ENCODE results near the gene GLB1L. TPM values are rescaled to one million over a fixed set of nuclear protein-coding genes. Genes with fewer than 3 reads are reported as not detected.

GLB1L gene
- total RNA-seq, 1 experiment from 2014 or later, result 6.1 TPM

DNA sequence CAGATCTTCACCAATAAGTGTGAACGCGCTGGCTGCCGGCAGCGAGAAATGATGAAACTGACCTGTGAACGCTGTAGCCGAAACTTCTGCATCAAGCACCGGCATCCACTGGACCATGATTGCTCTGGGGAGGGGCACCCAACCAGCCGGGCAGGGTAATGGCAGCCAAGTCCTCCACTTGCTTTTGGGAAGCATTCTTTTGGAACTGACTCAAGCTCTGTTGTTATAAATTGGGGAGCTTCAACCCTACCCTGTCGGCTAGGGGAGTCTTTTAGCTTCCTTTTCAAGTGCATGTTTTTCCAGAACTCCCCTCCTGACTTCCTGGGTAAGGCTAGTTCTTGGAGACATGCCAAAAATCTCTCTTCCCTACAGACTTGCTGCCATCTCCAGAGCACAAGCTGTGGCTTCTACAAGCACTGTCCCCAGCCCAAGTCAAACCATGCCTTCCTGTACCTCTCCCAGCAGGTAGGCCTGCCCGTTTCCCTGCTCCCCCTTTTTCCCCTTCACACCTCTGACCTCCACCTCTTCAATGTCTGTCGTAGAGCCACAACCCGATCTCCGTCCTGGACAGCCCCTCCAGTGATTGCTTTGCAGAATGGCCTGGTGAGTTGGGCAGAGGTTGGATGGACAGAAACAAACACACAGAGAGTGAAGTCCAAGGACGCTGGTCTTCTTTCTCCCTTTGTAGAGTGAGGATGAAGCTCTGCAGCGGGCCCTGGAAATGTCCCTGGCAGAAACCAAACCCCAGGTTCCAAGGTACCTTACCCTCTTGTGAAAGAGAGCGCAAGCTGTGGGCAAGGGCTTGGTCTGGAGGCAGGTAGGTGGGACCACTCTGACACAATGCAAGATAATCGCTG is 37.1 kb downstream of the GLB1L start:
- TF ChIP-seq, protein P1, sequence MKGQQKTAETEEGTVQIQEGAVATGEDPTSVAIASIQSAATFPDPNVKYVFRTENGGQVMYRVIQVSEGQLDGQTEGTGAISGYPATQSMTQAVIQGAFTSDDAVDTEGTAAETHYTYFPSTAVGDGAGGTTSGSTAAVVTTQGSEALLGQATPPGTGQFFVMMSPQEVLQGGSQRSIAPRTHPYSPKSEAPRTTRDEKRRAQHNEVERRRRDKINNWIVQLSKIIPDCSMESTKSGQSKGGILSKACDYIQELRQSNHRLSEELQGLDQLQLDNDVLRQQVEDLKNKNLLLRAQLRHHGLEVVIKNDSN (CRISPR knock-in tag; IDR thresholded peaks at IDR 0.05), result no peak
- TF ChIP-seq ZNF671 (CRISPR knock-in tag; IDR thresholded peaks at IDR 0.05) (no peak), GABPB1 (CRISPR knock-in tag; IDR thresholded peaks at IDR 0.05) (peak; percentile 56), ZNF263 (CRISPR knock-in tag; IDR thresholded peaks at IDR 0.05; ENCODE audit: low read depth) (no peak), EMX1 (CRISPR knock-in tag; IDR thresholded peaks at IDR 0.05) (no peak), PRRX2 (CRISPR knock-in tag; IDR thresholded peaks at IDR 0.05) (no peak), ZNF232 (CRISPR knock-in tag; IDR thresholded peaks at IDR 0.05) (no peak)
- TF ChIP-seq, protein P2, sequence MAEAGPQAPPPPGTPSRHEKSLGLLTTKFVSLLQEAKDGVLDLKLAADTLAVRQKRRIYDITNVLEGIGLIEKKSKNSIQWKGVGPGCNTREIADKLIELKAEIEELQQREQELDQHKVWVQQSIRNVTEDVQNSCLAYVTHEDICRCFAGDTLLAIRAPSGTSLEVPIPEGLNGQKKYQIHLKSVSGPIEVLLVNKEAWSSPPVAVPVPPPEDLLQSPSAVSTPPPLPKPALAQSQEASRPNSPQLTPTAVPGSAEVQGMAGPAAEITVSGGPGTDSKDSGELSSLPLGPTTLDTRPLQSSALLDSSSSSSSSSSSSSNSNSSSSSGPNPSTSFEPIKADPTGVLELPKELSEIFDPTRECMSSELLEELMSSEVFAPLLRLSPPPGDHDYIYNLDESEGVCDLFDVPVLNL (CRISPR knock-in tag; IDR thresholded peaks at IDR 0.05; ENCODE audit: borderline replicate concordance, low read depth), result no peak
- Mint-ChIP-seq H3K4me3 (peak overlapping the region; percentile 74), H3K36me3 (peaks cover 42% of the 10 kb centered on the region), H3K27me3 (ENCODE audit: low read depth) (peaks cover 11% of the 10 kb centered on the region), H3K27ac (peak overlapping the region; percentile 88; the same call in 1 of the 2 replicates), H3K4me1 (peaks cover 6% of the 10 kb centered on the region), H3K9me3 (peaks cover 5% of the 10 kb centered on the region)
- ChIA-PET CTCF (no interaction called here), POLR2A (no interaction called here)
- ATAC-seq (no peak), DNase-seq (ENCODE audit: low spot score) (no peak)

DNA sequence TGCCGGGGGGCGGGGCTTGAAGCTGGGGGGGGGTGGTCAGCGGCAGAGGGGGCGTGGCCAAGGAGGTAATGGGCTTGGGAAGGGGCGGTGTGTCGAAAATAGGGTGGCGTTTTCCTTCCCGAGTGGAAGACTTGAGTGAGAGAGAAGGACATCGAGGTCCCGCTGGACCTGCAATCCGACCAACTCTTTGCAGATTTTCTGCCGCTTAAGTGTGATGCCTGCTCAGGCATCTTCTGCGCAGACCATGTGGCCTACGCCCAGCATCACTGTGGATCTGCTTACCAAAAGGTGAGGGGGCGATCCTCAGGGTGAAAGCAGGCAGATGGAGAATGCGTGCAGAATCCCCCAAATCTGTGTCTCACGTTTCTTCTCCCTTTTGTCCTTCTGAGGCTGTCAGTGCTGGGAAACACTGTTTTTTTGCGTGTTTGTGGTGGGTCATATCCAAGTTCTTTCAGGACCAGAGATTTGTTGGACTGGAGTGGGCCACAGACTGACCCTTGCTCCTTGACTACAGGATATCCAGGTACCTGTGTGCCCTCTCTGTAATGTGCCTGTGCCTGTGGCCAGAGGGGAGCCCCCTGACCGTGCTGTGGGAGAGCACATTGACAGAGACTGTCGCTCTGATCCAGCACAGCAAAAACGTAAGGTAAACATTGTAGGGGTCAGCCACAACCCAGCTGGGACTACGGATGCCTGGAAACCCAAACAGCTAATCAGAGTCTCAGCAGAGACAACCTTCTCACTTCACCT is 37.9 kb downstream of the GLB1L start:
- Mint-ChIP-seq H3K27me3 (ENCODE audit: low read depth) (peaks cover 15% of the 10 kb centered on the region), H3K4me3 (peak overlapping the region; percentile 74), H3K4me1 (peaks cover 6% of the 10 kb centered on the region), H3K9me3 (peaks cover 5% of the 10 kb centered on the region), H3K36me3 (peaks cover 36% of the 10 kb centered on the region), H3K27ac (peak overlapping the region; percentile 88)
- no peak for TF ChIP-seq MXD4 (CRISPR knock-in tag; IDR thresholded peaks at IDR 0.05; ENCODE audit: borderline replicate concordance)
- TF ChIP-seq ZNF423 (CRISPR knock-in tag; IDR thresholded peaks at IDR 0.05), result no peak
- TF ChIP-seq CBFB (CRISPR knock-in tag; IDR thresholded peaks at IDR 0.05; ENCODE audit: low read depth), result no peak
- TF ChIP-seq ZNF219 (CRISPR knock-in tag; IDR thresholded peaks at IDR 0.05; ENCODE audit: borderline replicate concordance), result no peak
- TF ChIP-seq TP53 (CRISPR knock-in tag; IDR thresholded peaks at IDR 0.05), result no peak
- ATAC-seq (peak; percentile 6), DNase-seq (ENCODE audit: low spot score) (no peak)
- CTCF ChIA-PET, result interaction anchor here (0.8 to 2.0 kb wide), 9 partner anchors 10 to 195 kb away, joined by 3 to 11 read pairs (median 7); partner anchors contain the start of genes CNPPD1, GLB1L and STK16
- POLR2A ChIA-PET, result interaction anchor here (1.3 to 2.0 kb wide), 4 partner anchors 11 to 45 kb away, joined by 6 to 16 read pairs (median 8); partner anchors contain the start of genes ABCB6, CNPPD1 and TUBA4B

DNA sequence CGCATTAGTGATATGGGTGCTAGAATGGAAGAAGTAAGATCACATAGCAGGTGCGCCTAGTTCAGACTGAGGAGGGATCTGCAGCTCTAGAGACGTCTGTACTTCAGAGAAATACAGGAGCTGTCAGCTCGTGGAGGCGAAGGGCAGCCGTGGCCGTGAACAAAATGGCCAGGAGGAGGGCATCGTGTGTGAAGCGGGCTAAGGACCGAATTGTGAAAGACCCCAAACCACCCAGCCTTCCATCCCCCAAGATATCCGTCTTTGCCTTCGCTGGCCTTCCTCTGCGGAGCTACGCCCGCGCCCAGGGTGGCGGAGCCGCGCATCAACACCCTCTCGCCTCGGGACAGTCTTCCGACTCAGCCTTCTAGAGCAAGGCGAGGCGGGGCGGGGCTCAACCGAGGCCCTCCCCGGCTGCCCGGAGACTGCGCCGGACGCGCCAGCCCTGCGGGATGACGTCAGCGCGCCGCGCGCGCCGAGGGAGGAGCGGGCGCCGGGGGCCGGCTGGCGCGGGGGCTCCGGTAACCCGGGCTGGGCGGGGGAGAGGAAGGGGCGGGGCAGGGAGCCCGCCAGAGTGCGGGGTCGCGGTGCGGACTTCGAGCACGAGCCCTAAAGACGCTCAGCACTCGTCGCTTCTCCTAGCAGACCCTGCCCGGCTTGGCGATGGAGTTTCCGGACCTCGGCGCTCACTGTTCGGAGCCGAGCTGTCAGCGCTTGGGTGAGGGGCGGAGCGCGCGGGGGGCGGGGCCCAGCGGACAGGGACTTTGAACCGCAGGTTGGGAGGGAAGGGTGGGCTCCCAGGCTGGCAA is 38.7 kb downstream of the GLB1L start, which contains the start of gene ZFAND2B:
Gene ZFAND2B (plus strand): TSS at position 455 of the 806 bp plus-strand sequence. CDS start 206 bp downstream, at position 661.
- H3K9me3 Mint-ChIP-seq, result peaks cover 5% of the 10 kb centered on the region
- DNase-seq (ENCODE audit: low spot score), result peak; percentile 93
- peak within 1 kb of the TSS; percentile 74 for H3K4me3 Mint-ChIP-seq
- peaks cover 6% of the 10 kb centered on the region for H3K4me1 Mint-ChIP-seq
- peaks cover 15% of the 10 kb centered on the region for H3K27me3 Mint-ChIP-seq (ENCODE audit: low read depth)
- H3K36me3 Mint-ChIP-seq, result peaks cover 30% of the 10 kb centered on the region
- H3K27ac Mint-ChIP-seq, result peak within 1 kb of the TSS; percentile 91
- CTCF ChIA-PET, result interaction anchor here (0.8 to 2.0 kb wide), 14 partner anchors 9 to 323 kb away, joined by 3 to 11 read pairs (median 4); partner anchors contain the start of genes CNPPD1, GLB1L and STK16
- ATAC-seq, result peak; percentile 96
- POLR2A ChIA-PET, result interaction anchor here (0.7 to 2.0 kb wide), 8 partner anchors 11 to 46 kb away, joined by 3 to 16 read pairs (median 6); partner anchors contain the start of genes ABCB6, ANKZF1, ATG9A and CNPPD1
- TF ChIP-seq CREM (CRISPR knock-in tag; IDR thresholded peaks at IDR 0.05), result peak; percentile 88; the same call in 1 of the 2 replicates
- no peak for TF ChIP-seq IRF2 (CRISPR knock-in tag; IDR thresholded peaks at IDR 0.05; ENCODE audit: borderline replicate concordance, low read depth)
- TF ChIP-seq SP1 (CRISPR knock-in tag; conservative IDR thresholded peaks at IDR 0.05), result peak; percentile 40
- TF ChIP-seq PRRX2 (CRISPR knock-in tag; IDR thresholded peaks at IDR 0.05), result peak; percentile 74; the same call in 1 of the 2 replicates
- TF ChIP-seq, protein P3, sequence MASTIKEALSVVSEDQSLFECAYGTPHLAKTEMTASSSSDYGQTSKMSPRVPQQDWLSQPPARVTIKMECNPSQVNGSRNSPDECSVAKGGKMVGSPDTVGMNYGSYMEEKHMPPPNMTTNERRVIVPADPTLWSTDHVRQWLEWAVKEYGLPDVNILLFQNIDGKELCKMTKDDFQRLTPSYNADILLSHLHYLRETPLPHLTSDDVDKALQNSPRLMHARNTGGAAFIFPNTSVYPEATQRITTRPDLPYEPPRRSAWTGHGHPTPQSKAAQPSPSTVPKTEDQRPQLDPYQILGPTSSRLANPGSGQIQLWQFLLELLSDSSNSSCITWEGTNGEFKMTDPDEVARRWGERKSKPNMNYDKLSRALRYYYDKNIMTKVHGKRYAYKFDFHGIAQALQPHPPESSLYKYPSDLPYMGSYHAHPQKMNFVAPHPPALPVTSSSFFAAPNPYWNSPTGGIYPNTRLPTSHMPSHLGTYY (CRISPR knock-in tag; IDR thresholded peaks at IDR 0.05), result 0 out of 2 replicates have a peak, but pooled peaks have one; percentile 11
- TF ChIP-seq TEAD4 (CRISPR knock-in tag; IDR thresholded peaks at IDR 0.05), result no peak
- no peak for TF ChIP-seq GRHL2 (CRISPR knock-in tag; IDR thresholded peaks at IDR 0.05; ENCODE audit: insufficient replicate concordance, severe bottlenecking)
- TF ChIP-seq, protein P2 (CRISPR knock-in tag; IDR thresholded peaks at IDR 0.05; ENCODE audit: borderline replicate concordance, low read depth), result no peak
- TF ChIP-seq ELF4 (CRISPR knock-in tag; IDR thresholded peaks at IDR 0.05; ENCODE audit: low read depth), result no peak
- TF ChIP-seq, protein P4, sequence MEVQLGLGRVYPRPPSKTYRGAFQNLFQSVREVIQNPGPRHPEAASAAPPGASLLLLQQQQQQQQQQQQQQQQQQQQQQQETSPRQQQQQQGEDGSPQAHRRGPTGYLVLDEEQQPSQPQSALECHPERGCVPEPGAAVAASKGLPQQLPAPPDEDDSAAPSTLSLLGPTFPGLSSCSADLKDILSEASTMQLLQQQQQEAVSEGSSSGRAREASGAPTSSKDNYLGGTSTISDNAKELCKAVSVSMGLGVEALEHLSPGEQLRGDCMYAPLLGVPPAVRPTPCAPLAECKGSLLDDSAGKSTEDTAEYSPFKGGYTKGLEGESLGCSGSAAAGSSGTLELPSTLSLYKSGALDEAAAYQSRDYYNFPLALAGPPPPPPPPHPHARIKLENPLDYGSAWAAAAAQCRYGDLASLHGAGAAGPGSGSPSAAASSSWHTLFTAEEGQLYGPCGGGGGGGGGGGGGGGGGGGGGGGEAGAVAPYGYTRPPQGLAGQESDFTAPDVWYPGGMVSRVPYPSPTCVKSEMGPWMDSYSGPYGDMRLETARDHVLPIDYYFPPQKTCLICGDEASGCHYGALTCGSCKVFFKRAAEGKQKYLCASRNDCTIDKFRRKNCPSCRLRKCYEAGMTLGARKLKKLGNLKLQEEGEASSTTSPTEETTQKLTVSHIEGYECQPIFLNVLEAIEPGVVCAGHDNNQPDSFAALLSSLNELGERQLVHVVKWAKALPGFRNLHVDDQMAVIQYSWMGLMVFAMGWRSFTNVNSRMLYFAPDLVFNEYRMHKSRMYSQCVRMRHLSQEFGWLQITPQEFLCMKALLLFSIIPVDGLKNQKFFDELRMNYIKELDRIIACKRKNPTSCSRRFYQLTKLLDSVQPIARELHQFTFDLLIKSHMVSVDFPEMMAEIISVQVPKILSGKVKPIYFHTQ (CRISPR knock-in tag; IDR thresholded peaks at IDR 0.05), result no peak

Data from WTC11 (cell line).